ENCODE results near the gene PRDM11.

DNA sequence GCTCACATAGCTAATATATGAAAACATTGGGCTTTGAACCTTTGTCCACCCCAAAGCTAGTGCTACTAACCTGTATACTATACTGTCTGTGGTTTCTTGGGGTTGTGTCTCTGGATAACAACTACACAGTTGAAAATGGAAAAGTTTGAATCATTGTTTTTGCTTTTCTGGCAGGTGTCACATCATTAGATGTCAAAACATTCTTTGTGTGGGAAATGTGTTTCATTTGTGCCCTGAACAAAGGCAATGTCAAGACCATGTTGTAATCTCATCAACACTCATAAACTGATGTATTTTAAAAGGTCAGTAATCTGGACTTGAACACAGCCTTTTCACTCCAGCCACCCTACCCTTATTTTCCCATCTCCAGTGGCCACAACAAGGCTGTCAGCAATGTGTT lies 123.2 kb downstream of the PRDM11 start:
- no peak for TF ChIP-seq CTCF (IDR thresholded peaks at IDR 0.05)
- no peak for TF ChIP-seq POLR2AphosphoS5 (IDR thresholded peaks at IDR 0.05; ENCODE audit: low read depth, low read length)
- no peak for TF ChIP-seq TCF7L2 (IDR thresholded peaks at IDR 0.05; ENCODE audit: low read depth, low read length)
- TF ChIP-seq REST (IDR thresholded peaks at IDR 0.05; ENCODE audit: insufficient read depth in 1 of 2, low read depth in 2 of 2, low read length in 1 of 2), result no peak
